GDM1 (cell line): ENCODE results near the gene NAA16.
"Not testable (repeated sequence)": the region's sequence is repeated elsewhere in the genome, so short reads cannot be mapped to it uniquely, and the experiment has no call there.

ENCODE experiments used
- DNase-seq: peaks from one replicate; lab custom pipeline; 2025; lab: John Stamatoyannopoulos, UW

Gene NAA16

DNA sequence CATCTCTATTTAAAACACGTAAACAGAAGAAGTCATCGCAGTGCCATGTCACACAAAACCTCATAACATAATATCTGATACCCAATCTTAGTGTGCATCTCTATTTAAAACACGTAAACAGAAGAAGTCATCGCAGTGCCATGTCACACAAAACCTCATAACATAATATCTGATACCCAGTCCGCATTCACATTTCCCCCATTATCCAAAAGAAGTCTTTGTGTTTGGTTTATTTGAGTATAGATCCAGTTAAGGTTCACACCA is 45.2 kb downstream of the NAA16 start:
- DNase-seq: not testable (repeated sequence)

DNA sequence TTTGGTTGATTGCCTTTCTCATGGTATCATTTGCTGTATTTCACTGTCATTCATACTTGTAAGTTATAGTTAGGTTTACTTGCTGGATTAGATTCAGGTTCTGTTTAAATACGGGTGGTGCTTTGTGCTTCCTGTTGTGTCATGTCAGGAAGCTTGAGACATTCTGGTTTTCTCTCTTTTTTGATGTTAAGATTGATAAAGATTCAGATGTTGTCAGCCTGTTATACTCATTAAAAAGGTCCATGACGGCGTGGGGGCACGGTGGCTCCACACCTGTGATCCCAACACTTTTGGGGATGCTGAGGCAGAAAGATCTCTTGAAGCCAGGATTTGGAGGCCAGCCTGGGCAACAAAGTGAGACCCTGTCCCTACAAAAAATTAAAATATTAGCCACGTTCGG is 45.7 kb downstream of the NAA16 start:
- no peak for DNase-seq

DNA sequence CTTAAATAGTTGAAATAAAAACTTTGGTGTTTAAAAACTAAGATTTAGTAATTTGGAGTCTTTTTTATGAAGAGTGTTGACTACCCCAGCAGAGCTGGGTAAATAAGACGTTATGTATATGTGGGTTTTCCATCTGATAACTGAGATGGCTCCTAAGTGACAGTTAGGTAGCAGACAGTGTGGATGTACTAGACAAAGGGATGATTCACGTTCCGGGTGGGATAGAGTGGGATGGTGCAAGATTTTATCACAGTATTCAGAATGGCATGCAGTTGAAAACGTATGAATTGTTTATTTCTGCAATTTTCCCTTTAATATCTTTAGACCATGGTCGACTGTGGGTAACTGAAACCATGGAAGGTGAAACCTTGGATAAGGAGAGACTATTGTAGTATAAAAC is 50.4 kb downstream of the NAA16 start:
- no peak for DNase-seq

DNA sequence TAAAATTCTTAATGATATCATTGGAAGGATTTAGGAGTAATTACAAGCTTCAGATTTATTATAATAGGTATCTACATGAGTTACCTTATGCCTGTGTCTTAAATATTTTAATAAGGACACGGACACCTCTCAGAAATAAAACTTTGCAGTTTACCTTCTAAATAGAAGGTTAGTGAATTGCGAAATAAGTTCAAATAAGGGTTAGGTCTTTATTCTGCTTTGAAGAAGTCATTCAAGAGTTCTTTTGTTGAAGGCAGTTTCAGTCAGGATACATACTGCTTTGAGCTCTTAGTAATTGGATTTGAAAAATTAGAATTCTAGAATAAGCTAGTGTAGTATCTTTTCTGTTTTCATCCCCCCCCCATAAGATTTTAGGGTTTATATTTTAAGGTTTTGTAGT is 53.0 kb downstream of the NAA16 start:
- DNase-seq: no peak

DNA sequence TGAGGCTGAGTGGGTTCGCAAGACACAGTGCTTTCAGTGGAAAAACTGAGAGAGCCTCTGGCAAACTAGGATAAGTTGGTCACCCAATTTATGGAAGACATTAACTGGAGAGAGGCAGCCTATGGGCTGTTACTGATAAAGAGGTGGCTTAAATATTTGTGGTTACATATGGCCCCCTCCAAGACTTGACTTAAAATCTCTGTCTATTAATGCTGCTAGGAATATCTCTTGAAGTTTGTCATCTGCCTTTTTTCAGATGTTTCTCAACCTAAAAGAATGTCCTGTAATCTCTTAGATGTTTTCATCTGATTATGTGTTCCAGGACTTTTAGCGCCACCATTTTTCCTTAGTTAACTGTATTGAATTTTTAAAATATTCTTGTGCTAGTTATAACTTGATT is 54.6 kb downstream of the NAA16 start:
- no peak for DNase-seq

DNA sequence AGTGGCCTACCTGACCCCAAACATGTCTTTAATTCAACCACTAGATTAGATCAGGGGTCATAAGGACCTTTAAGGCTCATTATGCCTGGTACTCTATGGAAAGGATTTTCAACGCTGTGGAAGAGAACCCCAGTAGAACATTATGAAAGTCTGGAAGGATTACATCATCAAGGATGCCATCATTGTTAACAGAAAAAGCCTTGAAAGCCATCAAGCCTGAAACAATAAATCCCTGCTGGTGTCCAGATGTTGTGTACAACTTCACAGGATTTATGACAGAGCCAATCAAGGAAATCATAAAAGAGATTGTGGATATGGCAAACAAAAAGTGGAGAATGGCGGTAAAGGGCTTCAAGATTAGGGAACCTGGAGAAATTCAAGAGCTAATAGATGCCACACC is 59.7 kb downstream of the NAA16 start:
- DNase-seq: no peak

DNA sequence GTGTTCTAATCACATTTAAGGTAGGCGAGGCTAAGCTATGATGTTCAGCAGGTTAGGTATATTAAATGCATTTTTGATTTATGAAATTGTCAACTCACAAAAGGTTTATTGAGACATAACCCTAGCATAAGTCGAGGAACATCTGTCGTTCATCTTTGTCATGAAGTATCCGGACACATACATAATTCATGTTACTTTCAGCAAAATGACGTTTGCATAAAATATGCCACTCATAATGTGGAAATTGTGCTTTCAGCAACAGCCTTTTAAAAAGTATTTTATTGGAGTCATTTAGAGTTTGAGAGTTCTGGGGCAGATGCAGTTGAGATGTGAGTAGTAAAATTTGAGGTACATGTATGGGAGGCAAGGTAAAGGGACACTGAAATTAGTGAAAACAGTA is 66.4 kb downstream of the NAA16 start:
- DNase-seq: no peak

DNA sequence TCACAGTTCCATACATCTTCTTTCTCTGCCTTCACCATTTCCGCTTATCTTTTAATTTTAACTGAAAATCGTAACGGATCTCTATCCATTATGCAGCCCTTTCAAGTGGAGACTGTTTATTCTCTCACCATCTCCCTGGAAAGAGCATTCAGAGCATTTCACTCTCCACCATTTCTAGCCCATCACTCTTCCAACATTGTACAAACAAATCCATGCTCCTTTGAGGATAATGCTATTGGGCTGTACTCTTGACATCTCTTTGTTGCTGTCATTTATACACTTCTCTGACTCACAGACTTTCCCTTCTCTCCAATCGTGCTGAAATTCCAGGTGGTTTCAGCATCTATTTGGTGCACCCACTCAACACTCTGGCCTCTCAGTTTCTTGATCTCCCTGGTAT is 71.4 kb downstream of the NAA16 start:
- no peak for DNase-seq

DNA sequence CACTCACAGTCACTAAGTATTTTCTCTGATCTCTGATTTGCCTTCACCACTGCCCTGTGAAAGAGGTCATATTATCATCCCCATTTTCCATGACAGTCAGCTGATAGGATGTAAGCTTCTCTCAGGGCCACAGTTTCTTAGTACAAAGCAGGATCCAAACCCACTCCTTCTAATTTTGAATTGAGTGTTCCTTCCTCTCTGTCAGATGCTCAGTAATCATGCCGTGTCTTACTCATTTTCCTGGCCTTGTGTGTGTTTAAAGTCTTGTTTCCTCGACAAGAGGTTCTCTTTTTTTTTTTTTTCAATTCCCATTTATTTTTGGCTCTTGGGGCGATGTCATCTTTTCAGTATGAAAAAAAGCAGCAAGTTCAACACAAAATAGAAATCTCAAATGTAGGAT is 72.3 kb downstream of the NAA16 start:
- DNase-seq: peak; percentile 22

DNA sequence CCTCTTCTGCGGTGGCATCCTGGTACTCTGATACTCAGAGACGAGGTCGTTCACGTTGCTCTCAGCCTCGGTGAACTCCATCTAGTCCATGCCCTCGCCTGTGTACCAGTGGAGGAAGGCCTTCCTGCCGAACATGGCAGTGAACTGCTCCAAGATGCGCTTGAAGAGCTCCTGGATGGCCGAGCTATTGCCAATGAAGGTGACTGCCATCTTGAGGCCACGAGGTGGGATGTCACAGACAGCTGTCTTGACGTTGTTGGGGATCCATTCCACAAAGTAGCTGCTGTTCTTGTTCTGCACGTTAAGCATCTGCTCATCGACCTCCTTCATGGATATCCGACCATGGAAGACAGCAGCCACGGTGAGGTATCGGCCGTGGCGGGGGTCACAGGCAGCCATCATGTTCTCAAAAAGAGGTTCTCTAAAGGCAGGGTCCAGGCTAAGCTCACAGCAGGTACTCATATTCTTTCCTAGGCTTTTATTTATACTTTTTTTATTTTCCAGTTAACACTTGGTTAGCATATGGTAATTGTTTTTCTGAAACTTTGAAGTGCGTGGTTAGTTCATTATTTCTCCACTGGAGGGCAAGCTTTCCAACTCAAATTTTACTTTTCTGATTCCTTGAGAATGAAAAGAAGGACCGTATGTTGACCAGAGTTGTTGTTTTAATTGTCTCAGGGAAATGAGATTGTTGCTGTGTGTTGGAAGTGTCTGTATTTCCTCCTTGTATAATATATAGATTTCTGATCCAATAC is 73.9 kb downstream of the NAA16 start:
- no peak for DNase-seq

DNA sequence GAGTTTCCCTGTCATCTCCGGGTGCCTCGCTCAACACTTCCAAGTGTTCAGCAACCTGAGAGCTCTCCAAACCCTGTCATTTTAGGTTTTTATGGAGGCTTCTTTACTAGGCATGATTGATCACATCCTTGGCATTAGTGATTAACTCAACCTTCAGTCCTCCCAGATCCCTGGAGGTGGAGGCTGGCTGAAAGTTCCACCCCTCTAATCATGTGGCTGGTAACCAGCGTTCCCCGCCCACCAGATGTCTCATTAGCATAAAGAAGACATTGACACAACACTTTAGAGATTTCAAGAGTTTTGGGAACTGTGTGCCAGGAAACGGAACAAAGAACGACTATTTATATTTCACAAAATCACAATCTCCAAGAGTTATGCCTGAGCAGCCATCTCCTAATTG is 75.1 kb downstream of the NAA16 start:
- no peak for DNase-seq

DNA sequence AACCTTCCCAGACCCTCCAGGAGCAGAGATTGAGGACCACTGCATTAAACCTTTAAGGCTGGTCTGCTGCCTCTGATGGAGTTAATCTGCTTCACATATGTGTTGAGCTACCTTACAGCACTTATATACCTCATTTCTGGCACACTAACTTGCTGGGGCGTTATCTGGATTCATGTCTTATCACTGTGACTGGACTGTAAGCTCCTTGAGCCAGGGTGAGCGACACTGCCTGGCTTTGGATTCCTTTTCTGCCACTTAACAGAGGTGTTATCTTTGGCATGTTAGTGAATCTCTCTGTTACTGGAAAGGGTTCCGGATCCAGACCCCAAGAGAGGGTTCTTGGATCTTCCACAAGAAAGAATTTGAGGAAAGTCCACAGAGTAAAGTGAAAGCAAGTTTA is 76.5 kb downstream of the NAA16 start:
- DNase-seq: no peak

DNA sequence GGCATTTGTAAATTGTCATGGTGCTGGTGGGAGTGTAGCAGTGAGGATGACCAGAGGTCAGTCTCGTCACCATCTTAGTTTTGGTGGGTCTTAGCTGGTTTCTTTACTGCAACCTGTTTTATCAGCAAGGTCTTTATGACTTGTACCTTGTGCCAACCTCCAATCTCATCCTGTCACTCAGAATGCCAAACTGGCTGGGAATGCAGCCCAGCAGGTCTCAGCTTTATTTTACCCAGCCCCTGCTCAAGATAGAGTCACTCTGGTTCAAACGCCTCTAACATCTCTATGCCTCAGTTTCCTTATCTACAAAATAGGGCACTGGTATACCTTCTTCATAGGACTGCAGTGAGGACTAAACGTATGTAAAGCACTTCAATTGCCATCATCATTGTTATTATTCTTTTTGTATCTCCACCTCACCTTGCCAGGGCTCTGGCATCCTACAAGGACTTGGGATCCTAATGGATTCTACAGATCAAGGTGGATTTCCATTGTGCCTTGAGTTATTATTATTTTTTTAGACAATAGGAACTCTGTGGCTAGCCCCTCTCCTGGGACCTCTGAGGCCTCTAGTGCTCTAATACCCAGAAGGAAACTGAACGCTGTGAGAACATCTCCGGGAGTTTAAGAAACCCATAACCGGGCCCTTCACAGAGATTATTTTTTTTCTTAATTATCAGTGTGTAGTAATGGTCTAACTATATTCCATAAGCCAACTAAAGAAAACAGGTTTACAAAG is 77.2 kb downstream of the NAA16 start:
- DNase-seq: no peak

DNA sequence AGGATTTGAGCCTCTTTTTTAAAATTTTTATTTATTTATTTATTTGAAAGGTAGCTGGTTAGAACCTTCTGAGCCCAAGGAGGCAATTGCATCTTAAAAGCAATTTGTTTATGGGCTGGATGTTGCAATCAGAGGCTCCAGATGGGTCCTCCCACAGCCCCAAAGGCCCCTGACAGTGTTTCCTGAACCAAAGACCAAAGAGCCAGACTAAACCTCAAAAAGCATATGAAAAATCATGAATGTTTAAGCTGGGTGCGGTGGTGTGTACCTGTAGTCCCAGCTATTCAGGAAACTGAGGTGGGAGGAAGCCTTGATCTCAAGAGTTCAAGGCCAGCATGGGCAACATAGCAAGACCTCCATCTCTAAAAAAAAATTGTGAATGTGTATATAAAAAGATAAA is 78.5 kb downstream of the NAA16 start:
- DNase-seq: no peak

DNA sequence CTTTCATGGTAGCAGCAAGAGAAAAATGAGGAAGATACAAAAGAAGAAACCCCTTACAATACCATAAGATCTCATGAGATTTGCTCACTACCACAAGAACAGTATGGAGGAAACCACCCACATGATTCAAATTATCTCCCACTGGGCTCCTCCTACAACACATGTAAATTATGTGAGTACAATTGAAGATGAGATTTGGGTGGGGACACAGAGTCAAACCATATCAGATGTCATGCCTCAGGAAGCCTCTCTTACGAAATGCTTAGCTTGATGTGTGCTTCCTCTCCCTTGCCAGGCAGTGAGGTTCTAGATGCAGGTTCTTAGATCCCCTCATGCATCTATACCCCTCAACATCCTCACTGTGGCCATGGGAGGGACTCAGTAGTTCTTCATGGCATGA is 83.1 kb downstream of the NAA16 start:
- DNase-seq: no peak

DNA sequence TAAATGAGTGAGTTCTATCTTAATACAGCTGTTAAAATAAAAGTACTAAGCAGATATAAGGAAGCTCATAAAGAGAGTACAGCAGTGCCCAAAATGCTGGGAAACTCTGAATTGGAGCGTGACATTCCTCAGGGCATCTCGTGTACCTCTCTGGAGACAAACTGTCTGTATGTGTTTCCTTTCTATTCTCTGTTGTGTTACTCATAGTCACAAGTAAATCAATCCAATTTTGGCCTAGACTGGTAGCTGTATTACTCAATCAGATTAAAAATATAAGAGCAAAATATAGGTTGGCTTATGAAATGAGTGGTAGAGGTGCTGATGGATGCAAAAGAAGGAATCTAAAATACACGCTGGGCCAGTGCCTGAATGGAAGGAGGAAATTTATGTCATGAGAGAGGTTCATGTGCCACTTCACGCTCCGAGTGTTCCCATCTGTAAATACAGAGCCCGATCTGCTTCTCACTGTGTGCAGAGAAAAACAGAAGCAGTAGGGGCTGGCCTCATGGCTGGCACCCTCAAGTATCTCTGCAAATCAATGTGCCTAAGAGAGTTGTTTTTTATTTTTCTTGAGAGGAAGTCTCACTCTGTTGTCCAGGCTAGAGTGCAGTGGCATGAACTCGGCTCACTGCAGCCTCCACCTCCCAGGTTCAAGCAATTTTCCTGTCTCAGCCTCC is 87.6 kb downstream of the NAA16 start:
- DNase-seq: no peak

DNA sequence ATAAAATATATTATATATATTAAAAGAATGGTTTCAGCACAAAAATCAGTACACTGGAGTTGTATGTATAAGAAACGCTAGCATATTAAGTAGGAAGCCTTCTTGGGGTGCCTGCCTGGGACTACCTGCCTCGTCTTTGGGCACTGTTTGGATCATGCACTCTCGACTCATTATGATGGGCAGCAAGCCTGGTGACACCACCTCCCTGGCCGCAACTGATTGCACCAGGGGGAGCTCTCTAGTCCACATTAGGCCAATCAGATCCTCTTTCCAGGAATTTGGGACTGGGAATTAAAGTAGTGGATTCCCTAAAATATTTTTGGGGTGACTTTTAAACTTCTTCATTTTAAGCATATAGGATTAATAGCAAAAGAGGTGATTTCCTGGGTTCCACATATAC is 90.3 kb downstream of the NAA16 start:
- DNase-seq: no peak

DNA sequence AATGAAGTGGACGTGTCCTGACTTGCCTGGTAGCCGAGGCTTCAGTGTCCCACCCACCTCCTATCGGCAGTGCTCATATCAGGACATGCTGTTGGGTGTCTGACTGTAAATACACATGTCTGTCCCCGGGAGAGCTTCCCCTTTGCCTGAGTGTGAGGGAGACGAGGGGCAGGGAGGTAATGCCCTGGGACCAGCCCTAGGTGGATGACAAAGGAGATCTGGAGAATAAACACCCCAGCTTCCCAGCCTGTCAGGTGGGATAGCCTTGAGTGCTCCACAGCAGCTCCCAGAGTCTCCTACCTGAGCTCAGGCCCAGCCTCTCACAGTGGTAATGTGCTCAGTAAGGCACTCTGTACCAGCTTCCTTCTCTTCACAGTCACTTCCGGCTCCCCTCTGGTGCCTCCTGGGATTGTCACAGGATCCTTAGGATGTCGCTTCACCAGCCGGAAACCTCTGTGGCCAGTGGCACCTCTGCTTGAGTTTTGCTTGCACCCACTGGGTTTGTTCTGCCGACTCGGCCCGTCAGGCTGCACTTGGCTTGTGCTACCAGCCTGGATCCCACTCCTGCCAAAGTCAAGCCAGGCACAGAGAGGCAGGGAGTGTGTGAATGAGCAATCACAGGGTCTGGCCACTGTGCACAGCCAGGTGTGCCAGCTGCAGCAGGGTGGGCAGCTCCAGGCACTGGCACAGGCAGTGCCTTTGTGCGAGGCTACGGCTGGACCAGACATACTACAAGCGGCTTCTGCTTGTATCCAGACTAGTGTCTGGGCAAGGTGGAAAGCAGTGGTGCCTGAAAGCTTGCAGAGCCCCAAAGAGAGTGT is 91.8 kb downstream of the NAA16 start:
- DNase-seq: no peak

DNA sequence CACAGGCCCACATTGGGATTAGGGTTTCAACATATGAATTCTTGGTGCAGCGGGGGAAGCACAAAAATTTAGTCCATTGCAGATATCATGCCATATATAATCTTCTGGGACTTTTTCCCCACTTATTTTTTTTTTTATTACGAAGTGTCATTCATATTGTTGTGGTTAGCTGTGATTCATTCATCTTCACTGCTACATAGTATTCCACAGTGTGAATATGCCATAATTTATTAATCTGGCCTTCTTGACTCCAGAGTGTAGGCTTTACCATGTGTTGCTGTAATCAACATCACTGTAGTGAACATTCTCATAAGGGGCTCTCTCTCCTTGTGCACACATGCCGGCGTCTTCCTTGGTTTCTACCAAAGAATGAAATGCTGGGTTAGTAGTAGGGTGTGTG is 92.9 kb downstream of the NAA16 start:
- DNase-seq: no peak

DNA sequence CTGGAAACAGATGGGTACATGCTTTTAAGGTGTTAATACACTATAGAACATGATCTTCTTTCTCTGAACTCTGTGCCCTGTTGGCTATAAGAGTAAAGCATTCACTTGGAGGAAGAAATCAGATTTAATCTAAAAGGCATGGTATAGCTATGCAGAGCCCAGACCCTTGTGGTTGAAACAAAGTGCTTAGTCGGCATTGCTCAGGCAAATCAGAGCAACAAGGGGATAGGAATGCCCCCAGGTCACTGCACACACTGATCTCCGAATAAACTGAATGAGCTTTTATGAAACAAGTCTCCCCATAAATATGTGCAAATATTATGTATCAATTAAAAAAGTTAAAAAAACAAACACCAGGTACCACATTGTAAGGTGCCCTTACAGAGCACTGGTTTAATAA is 94.3 kb downstream of the NAA16 start:
- DNase-seq: no peak

DNA sequence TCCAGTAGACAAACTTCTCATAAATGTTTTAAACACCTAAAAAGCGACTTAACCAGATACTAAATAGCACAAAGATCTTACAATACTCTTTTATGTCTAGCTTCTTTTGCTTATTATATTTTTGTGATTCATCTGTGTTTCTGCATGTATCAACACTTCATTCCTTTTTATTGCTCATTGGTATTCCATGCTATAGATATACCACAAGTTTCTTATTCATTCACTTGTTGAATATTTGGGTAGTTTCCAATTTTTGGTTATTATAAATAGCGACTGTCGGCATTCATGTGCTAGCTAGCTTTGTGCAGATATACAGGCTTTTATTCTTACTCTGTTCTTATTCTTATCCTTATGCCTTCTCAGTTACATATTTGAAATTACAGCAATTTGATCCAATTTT is 96.3 kb downstream of the NAA16 start:
- DNase-seq: no peak

DNA sequence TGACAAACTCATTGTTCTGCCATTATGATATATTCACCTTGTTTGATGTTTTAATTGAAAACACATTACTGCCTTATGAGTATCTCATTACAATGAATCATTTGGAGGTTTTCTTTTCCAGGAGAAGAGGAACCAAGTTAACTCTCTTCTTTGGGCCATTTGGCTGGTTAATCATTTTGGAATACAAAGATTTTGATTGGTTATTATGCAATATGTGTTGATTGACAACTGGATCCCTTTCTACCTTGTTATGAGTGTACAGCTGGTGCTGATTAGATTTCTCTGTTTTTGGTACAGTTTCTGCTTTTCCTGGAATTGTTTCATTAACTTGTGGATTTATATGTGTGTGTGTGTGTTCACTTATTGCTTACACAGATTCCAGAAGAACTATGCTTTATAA is 97.1 kb downstream of the NAA16 start:
- DNase-seq: no peak

DNA sequence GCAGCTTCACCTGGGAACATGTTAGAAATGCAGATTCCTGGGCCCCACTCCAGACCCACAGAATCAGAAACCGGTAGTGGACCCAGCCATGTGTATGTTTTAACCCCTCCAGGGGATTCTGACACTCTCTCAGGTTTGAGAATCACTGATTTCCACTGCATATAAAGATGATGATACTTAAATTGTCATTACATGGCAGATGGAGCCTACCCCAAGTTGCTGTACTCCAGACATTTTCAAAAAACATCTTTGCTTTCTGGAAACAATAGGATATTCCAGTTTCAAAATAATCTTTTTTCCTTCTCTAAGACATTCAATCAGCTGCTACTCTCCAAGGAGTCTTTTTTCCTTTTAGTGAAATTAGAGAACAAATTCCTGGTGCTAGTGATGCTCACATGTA is 97.7 kb downstream of the NAA16 start:
- no peak for DNase-seq
